H1 (cell line): Measurements from ENCODE around the gene PLTP. TPM values are rescaled to one million over a fixed set of nuclear protein-coding genes. Genes with fewer than 3 reads are reported as not detected.

Experiments
- CTCF ChIA-PET: fragments of 300-600 bp; sonication (Branson Sonifier 250); formaldehyde crosslinking; loops from one replicate; lab custom pipeline; 2021; ENCODE audit not compliant: partially characterized antibody; lab: Charles Lee
- POLR2A ChIA-PET: fragments of 300-600 bp; sonication (Branson Sonifier 250); formaldehyde crosslinking; loops from one replicate; lab custom pipeline; 2021; ENCODE audit warnings: inconsistent platforms; ENCODE audit not compliant: partially characterized antibody; lab: Charles Lee
- DNase-seq, 2 experiments: peaks; one replicate each; pipeline versions ENCODE4 v3.0.0 to v3.0.0-alpha.2; 2010 to 2022; ENCODE audit warnings: low spot score in 2 of 2, low read depth in 1 of 2, mixed read lengths in 1 of 2
- FAIRE-seq: peaks from 2 replicates; lab custom pipeline; 2011; peaks lifted over from hg19 to GRCh38; lab: Jason Lieb, UNC
- H2AFZ ChIP-seq: 2 replicates; pipeline ENCODE4 v1.8.1; 2012; ENCODE audit warnings: low read length, inconsistent platforms
- H2AK5ac ChIP-seq: 2 replicates; pipeline ENCODE4 v1.6.1; 2013; ENCODE audit warnings: low read depth, low read length
- H2BK120ac ChIP-seq: replicated peaks from 2 replicates; pipeline ENCODE3; 2013; ENCODE audit warnings: low read depth, low read length, inconsistent platforms
- H2BK12ac ChIP-seq: 2 replicates; pipeline ENCODE4 v1.6.1; 2013; ENCODE audit warnings: low read depth, low read length
- H2BK15ac ChIP-seq: 2 replicates; pipeline ENCODE4 v1.6.1; 2013; ENCODE audit warnings: low read length
- H2BK20ac ChIP-seq: 2 replicates; pipeline ENCODE4 v1.6.1; 2013; ENCODE audit warnings: low read length
- H2BK5ac ChIP-seq: 2 replicates; pipeline ENCODE4 v1.6.1; 2013; ENCODE audit warnings: low read depth, low read length
- H3K14ac ChIP-seq: 2 replicates; pipeline ENCODE4 v1.6.1; 2013; ENCODE audit warnings: inconsistent platforms; ENCODE audit not compliant: insufficient read length
- H3K18ac ChIP-seq: 2 replicates; pipeline ENCODE4 v1.6.1; 2013; ENCODE audit warnings: low read length; ENCODE audit errors: extremely low read depth
- H3K23ac ChIP-seq: 2 replicates; pipeline ENCODE4 v1.6.1; 2013; ENCODE audit warnings: inconsistent platforms; ENCODE audit not compliant: insufficient read length
- H3K23me2 ChIP-seq: 2 replicates; pipeline ENCODE4 v1.6.1; 2013; ENCODE audit warnings: low read depth, low read length
- H3K27ac ChIP-seq: 2 replicates; pipeline ENCODE4 v1.6.1; 2011; ENCODE audit warnings: low read depth, low read length, inconsistent platforms
- H3K27me3 ChIP-seq, 4 experiments: replicated peaks in 1 of 4; 1 replicate in 1 of 4; 2 replicates in 3 of 4; pipeline versions ENCODE4 v1.6.1 to v1.8.1; 2011 to 2013; ENCODE audit warnings: low read length in 3 of 4, mild to moderate bottlenecking in 3 of 4, inconsistent platforms in 2 of 4, mixed read lengths in 2 of 4, moderate library complexity in 1 of 4; ENCODE audit not compliant: control insufficient read depth in 3 of 4, insufficient read depth in 3 of 4; ENCODE audit errors: extremely low read depth in 1 of 4
- H3K36me3 ChIP-seq, 4 experiments: 2 replicates each; pipeline versions ENCODE4 v1.6.1 to v1.8.1; 2011 to 2013; ENCODE audit warnings: mild to moderate bottlenecking in 4 of 4, low read length in 3 of 4, moderate library complexity in 2 of 4, control low read depth in 1 of 4, inconsistent platforms in 1 of 4; ENCODE audit not compliant: insufficient read depth in 4 of 4, control insufficient read depth in 2 of 4
- H3K4ac ChIP-seq: replicated peaks from 2 replicates; pipeline ENCODE3; 2013; ENCODE audit warnings: low read length, low read depth, mixed read lengths, inconsistent platforms; ENCODE audit not compliant: insufficient read length
- H3K4me1 ChIP-seq, 4 experiments: replicated peaks in 1 of 4; 1 replicate in 1 of 4; 2 replicates in 3 of 4; pipeline versions ENCODE4 v1.6.1 to v1.8.1; 2011 to 2013; ENCODE audit warnings: low read length in 3 of 4, inconsistent platforms in 2 of 4, mixed read lengths in 1 of 4; ENCODE audit not compliant: insufficient read depth in 4 of 4, control insufficient read depth in 3 of 4
- H3K4me2 ChIP-seq, 2 experiments: 2 replicates each; pipeline versions ENCODE4 v1.6.1 to v1.8.1; 2011 to 2013; ENCODE audit warnings: low read depth in 2 of 2, low read length in 2 of 2, control low read depth in 1 of 2, inconsistent platforms in 1 of 2, mild to moderate bottlenecking in 1 of 2; ENCODE audit not compliant: insufficient read depth in 1 of 2
- H3K4me3 ChIP-seq, 4 experiments: fragments of 200-600, 300-600 bp in 1 of 4; sonication (generic), shearing (Covaris generic), sonication (Bioruptor Twin) in 1 of 4; 2 replicates each; pipeline versions ENCODE4 v1.5.1 to v1.8.1; 2011 to 2016; ENCODE audit warnings: low read length in 4 of 4, low read depth in 3 of 4, control low read depth in 2 of 4, inconsistent platforms in 2 of 4, mild to moderate bottlenecking in 2 of 4, mixed read lengths in 1 of 4, moderate library complexity in 1 of 4; ENCODE audit not compliant: insufficient read depth in 2 of 4; ENCODE audit errors: extremely low read depth in 1 of 4
- H3K56ac ChIP-seq: replicated peaks from 2 replicates; pipeline ENCODE3; 2013; ENCODE audit warnings: low read depth, mild to moderate bottlenecking, mixed read lengths, low read length, inconsistent platforms; ENCODE audit not compliant: insufficient read length
- H3K79me1 ChIP-seq: 2 replicates; pipeline ENCODE4 v1.6.1; 2013; ENCODE audit warnings: low read depth, low read length, control low read depth
- H3K79me2 ChIP-seq, 2 experiments: 2 replicates each; pipeline versions ENCODE4 v1.6.1 to v1.8.1; 2012 to 2013; ENCODE audit warnings: low read length in 2 of 2, mild to moderate bottlenecking in 2 of 2, inconsistent platforms in 1 of 2; ENCODE audit not compliant: insufficient read depth in 2 of 2, control insufficient read depth in 1 of 2
- H3K9ac ChIP-seq, 4 experiments: replicated peaks in 1 of 4; 1 replicate in 1 of 4; 2 replicates in 3 of 4; pipeline versions ENCODE4 v1.6.1 to v1.8.1; 2011 to 2013; ENCODE audit warnings: low read depth in 3 of 4, low read length in 3 of 4, control low read depth in 2 of 4, mild to moderate bottlenecking in 2 of 4, moderate library complexity in 2 of 4, inconsistent platforms in 1 of 4; ENCODE audit errors: extremely low read depth in 1 of 4
- H3K9me3 ChIP-seq, 2 experiments: 2 replicates each; pipeline versions ENCODE4 v1.6.1 to v1.8.1; 2012 to 2013; ENCODE audit warnings: mild to moderate bottlenecking in 2 of 2, moderate library complexity in 2 of 2, control low read depth in 1 of 2, inconsistent platforms in 1 of 2, low read depth in 1 of 2, low read length in 1 of 2, mixed read lengths in 1 of 2; ENCODE audit not compliant: insufficient read depth in 2 of 2
- H4K20me1 ChIP-seq, 2 experiments: replicated peaks in 1 of 2; 2 replicates each; pipeline versions ENCODE3 to v1.8.1; 2011 to 2013; ENCODE audit warnings: inconsistent platforms in 2 of 2, low read length in 2 of 2, mild to moderate bottlenecking in 1 of 2; ENCODE audit not compliant: insufficient read depth in 2 of 2, control insufficient read depth in 1 of 2
- H4K5ac ChIP-seq: 2 replicates; pipeline ENCODE4 v1.6.1; 2013; ENCODE audit warnings: low read length, low read depth, mixed read lengths, inconsistent platforms; ENCODE audit not compliant: insufficient read length
- H4K8ac ChIP-seq: 2 replicates; pipeline ENCODE4 v1.8.0; 2013; ENCODE audit warnings: mild to moderate bottlenecking, moderate library complexity, low read length, inconsistent platforms; ENCODE audit not compliant: insufficient read depth; ENCODE audit errors: extremely low read depth
- H4K91ac ChIP-seq: replicated peaks from 2 replicates; pipeline ENCODE3; 2013; ENCODE audit warnings: low read length, mixed read lengths, inconsistent platforms; ENCODE audit not compliant: insufficient read length
- ASH2L ChIP-seq: fragments of 200-600, 300-600 bp; sonication (generic); IDR thresholded peaks from one replicate; pipeline ENCODE4 v1.7.1; 2017; ENCODE audit warnings: low read length
- CTBP2 ChIP-seq: IDR thresholded peaks from 2 replicates; pipeline ENCODE4 v1.7.0; 2011; ENCODE audit warnings: borderline replicate concordance, mild to moderate bottlenecking, moderate library complexity, mixed read lengths, low read length; ENCODE audit not compliant: insufficient read depth, insufficient read length
- HDAC6 ChIP-seq: IDR thresholded peaks from one replicate; pipeline ENCODE4 v1.7.1; 2012; ENCODE audit warnings: low read depth, mild to moderate bottlenecking, inconsistent platforms, low read length, moderate library complexity
- JUND ChIP-seq: IDR thresholded peaks from 2 replicates; pipeline ENCODE4 v1.6.1; 2011; ENCODE audit warnings: mild to moderate bottlenecking, improper control_type of control experiment, low read length
- MAX ChIP-seq: IDR thresholded peaks from 2 replicates; pipeline ENCODE4 v1.6.1; 2012; ENCODE audit warnings: inconsistent platforms
- NRF1 ChIP-seq: IDR thresholded peaks from 2 replicates; pipeline ENCODE4 v1.6.1; 2011; ENCODE audit warnings: mild to moderate bottlenecking, low read depth, low read length, improper control_type of control experiment
- POLR2A ChIP-seq, 2 experiments: IDR thresholded peaks; 1 replicate in 1 of 2; 2 replicates in 1 of 2; pipeline ENCODE4 v1.6.1; 2011; ENCODE audit warnings: low read depth in 2 of 2, low read length in 2 of 2, mild to moderate bottlenecking in 2 of 2; ENCODE audit errors: control extremely low read depth in 1 of 2
- RNF2 ChIP-seq: fragments of 200-900, 300-1000 bp; sonication (generic); IDR thresholded peaks from 2 replicates; pipeline ENCODE4 v1.7.1; 2016; ENCODE audit warnings: borderline replicate concordance, low read depth, mild to moderate bottlenecking, antibody characterized with exemption, low read length; ENCODE audit not compliant: poor library complexity, severe bottlenecking; ENCODE audit errors: missing control alignments
- SP1 ChIP-seq: IDR thresholded peaks from 2 replicates; pipeline ENCODE4 v1.6.1; 2011; ENCODE audit warnings: low read depth, low read length
- SRF ChIP-seq: IDR thresholded peaks from 2 replicates; pipeline ENCODE4 v1.6.1; 2011; ENCODE audit warnings: mild to moderate bottlenecking, low read depth, low read length, moderate library complexity
- SUZ12 ChIP-seq: fragments of 200-600 bp; sonication (generic); IDR thresholded peaks from 2 replicates; pipeline ENCODE4 v1.6.1; 2012; ENCODE audit warnings: mild to moderate bottlenecking, inconsistent platforms, low read length, moderate library complexity, mixed read lengths
- TCF12 ChIP-seq: IDR thresholded peaks from 2 replicates; pipeline ENCODE4 v1.6.1; 2011; ENCODE audit warnings: low read depth, mild to moderate bottlenecking, low read length
- WGBS, 2 experiments: shearing (Covaris generic) in 1 of 2; methylation state at CpG; one replicate each; pipeline versions ENCODE4 v1.1.6 to v1.1.7; 2013 to 2015; ENCODE audit warnings: low lambda C conversion rate in 2 of 2, mixed read lengths in 2 of 2, inconsistent platforms in 1 of 2, low coverage in 1 of 2, missing lambda C conversion rate in 1 of 2; ENCODE audit not compliant: insufficient replicate concordance in 2 of 2, insufficient coverage in 1 of 2, insufficient read length in 1 of 2; ENCODE audit errors: extremely low coverage in 1 of 2, missing lambda C conversion rate in 1 of 2; 5-methylcytosine and 5-hydroxymethylcytosine counted together
- polyA plus RNA-seq, 7 experiments: library from polyadenylated mRNA; depleted of rRNA in 3 of 7; stranded (reverse) in 5 of 7; unstranded in 2 of 7; fragments of >200 nt in 5 of 7; fragments of 200-250 nt in 2 of 7; gene quantifications; 1 replicate in 5 of 7; 2 replicates in 1 of 7; 4 replicates in 1 of 7; pipeline versions ENCODE4 v1.2.1 to v1.2.3, GENCODE V29; 2011 to 2013; ENCODE audit warnings: missing spikeins in 2 of 7, mixed read lengths in 2 of 7
- total RNA-seq: library from RNA; stranded (reverse); fragmentation: NEBNext Ultra II Directional; extraction: Animal tissue kit (Norgen Biotek cat#: 25700); gene quantifications from 2 replicates; pipeline ENCODE4 v1.2.1, GENCODE V29; 2021

PLTP gene
- total and polyA plus RNA-seq, 2 of the 8 experiments (the other 6 are each of a cell fraction or from before 2014, with no cell fraction given): 120 to 194 TPM

DNA sequence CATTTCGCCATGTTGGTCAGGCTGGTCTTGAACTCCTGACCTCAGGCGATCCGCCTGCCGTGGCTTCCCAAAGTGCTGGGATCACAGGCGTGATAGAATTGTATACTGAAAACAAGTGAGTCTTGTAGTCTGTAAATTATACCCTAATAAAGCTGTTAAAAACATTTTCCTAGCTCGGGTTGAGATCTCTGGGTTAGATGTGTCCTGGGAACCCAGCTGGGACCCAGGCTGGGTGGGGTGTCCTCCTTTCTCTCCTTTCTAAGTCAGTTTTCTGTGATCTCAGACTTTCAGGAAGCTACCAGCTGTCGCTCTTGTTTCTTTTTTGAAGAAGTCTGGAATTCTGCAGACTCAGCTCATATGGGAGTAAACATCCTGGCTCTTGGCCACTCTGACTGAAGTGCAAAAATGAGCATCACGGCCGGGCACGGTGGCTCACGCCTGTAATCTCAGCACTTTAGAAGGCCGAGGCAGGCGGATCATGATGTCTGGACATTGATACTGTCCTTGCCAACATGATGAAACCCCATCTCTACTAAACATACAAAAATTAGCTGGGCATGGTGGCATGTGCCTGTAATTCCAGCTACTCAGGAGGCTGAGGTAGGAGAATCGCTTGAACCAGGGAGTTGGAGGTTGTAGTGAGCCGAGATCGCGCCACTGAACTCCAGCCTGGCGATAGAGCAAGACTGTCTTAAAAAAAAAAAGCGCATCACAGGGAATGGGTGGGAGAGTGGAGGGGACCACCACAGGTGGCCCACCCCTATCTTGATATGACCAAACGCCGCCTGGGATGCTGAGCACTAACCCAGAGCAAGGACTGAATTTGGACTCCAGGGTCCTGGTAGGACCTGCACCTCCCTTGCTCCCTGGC lies 12.7 kb upstream of the PLTP start:
- H3K4me1 ChIP-seq: peaks cover 3 to 7% (median 5%) of the 10 kb centered on the region in 4 experiments; a peak in 5 of 7 replicates
- no peaks in the 10 kb centered on the region for H3K79me2 ChIP-seq
- H4K20me1 ChIP-seq: no peaks in the 10 kb centered on the region
- no peak overlapping the region for H3K4me2 ChIP-seq
- no peaks in the 10 kb centered on the region for H3K79me1 ChIP-seq
- no peak overlapping the region for H3K9ac ChIP-seq
- H3K36me3 ChIP-seq: no peaks in the 10 kb centered on the region
- H3K18ac ChIP-seq: no peak overlapping the region
- H3K27ac ChIP-seq: no peak overlapping the region
- H2BK12ac ChIP-seq: no peak overlapping the region
- FAIRE-seq (no peak), DNase-seq (no peak)
- H2AFZ ChIP-seq: no peak overlapping the region
- H2BK15ac ChIP-seq: no peak overlapping the region
- H3K23ac ChIP-seq: no peak overlapping the region
- H3K23me2 ChIP-seq: no peaks in the 10 kb centered on the region
- H4K5ac ChIP-seq: no peak overlapping the region
- H2BK5ac ChIP-seq: no peak overlapping the region
- no peak overlapping the region for H4K8ac ChIP-seq
- POLR2A ChIA-PET: interaction anchor here (0.8 to 11.8 kb wide), 8 partner anchors 8 to 46 kb away, joined by 3 to 165 read pairs (median 4); partner anchors contain the start of genes PCIF1 and PLTP
- no peak overlapping the region for H4K91ac ChIP-seq
- H2AK5ac ChIP-seq: no peak overlapping the region
- no peak overlapping the region for H3K14ac ChIP-seq
- no peaks in the 10 kb centered on the region for H3K27me3 ChIP-seq
- CTCF ChIA-PET: interaction anchor here (0.6 to 1.7 kb wide), 4 partner anchors 13 to 131 kb away, joined by 3 to 8 read pairs (median 3); partner anchors contain the start of gene PLTP
- no peak overlapping the region for H3K4ac ChIP-seq
- H3K9me3 ChIP-seq: no peaks in the 10 kb centered on the region
- no peak overlapping the region for H2BK20ac ChIP-seq
- no peak overlapping the region for H3K56ac ChIP-seq
- WGBS, 2 experiments: 92% methylated on average over 16 of the region's 21 CpGs; no CpG with 5 or more reads in 1 of the 2 experiments
- no peak overlapping the region for H2BK120ac ChIP-seq
- H3K4me3 ChIP-seq: no peak overlapping the region
- TF ChIP-seq CTBP2: no peak
- TF ChIP-seq POLR2A (IDR thresholded peaks at IDR 0.05; ENCODE audit: control extremely low read depth in 1 of 2, low read depth in 2 of 2, low read length in 2 of 2): no peak
- TF ChIP-seq MAX: no peak
- TF ChIP-seq SRF: no peak
- TF ChIP-seq TCF12: no peak
- no peak for TF ChIP-seq SP1
- no peak for TF ChIP-seq ASH2L
- no peak for TF ChIP-seq NRF1
- TF ChIP-seq SUZ12: no peak
- TF ChIP-seq HDAC6: no peak
- no peak for TF ChIP-seq JUND
- TF ChIP-seq RNF2: no peak
